GM12878 (cell line): ENCODE data around the gene YY1. TPM values are rescaled to one million over a fixed set of nuclear protein-coding genes. Genes with fewer than 3 reads are reported as not detected.

Experiments
- SMAD5 ChIP-seq: IDR thresholded peaks from 2 replicates; pipeline ENCODE4 v1.6.1; 2016; ENCODE audit warnings: antibody characterized with exemption, low read depth
- polyA plus RNA-seq, 11 experiments: library from polyadenylated mRNA; depleted of rRNA in 4 of 11; unstranded in 6 of 11; stranded (reverse) in 5 of 11; fragments of >200 nt; fragmentation: Nextera tagmentation in 4 of 11; fragmentation: Illumina TruSeq in 1 of 11; extraction: Ambion mirVana in 4 of 11; extraction: Trizol in 1 of 11; gene quantifications; 1 replicate in 1 of 11; 2 replicates in 10 of 11; pipeline versions ENCODE4 v1.2.1 to v1.2.3, GENCODE V29; 2011 to 2016; ENCODE audit warnings: inconsistent platforms in 2 of 11, missing spikeins in 2 of 11, low read depth in 1 of 11
- total RNA-seq, 4 experiments: library from RNA; depleted of rRNA in 3 of 4; stranded (reverse); fragments of >200 nt in 3 of 4; fragmentation: Illumina TruSeq in 1 of 4; extraction: Trizol in 1 of 4; gene quantifications; 2 replicates each; pipeline versions ENCODE4 v1.2.1 to v1.2.3, GENCODE V29; 2013 to 2021
- TF ChIP-seq, protein P1 (sequence below): IDR thresholded peaks from 2 replicates; pipeline ENCODE4 v1.6.1; 2012; ENCODE audit warnings: improper control_type of control experiment, low read depth, low read length; ENCODE audit not compliant: insufficient replicate concordance

YY1 gene
- total and polyA plus RNA-seq, 10 of the 15 experiments (the other 5 are each of a cell fraction or from before 2014, with no cell fraction given): 23.7 to 74.0 (median 39.9) TPM

DNA sequence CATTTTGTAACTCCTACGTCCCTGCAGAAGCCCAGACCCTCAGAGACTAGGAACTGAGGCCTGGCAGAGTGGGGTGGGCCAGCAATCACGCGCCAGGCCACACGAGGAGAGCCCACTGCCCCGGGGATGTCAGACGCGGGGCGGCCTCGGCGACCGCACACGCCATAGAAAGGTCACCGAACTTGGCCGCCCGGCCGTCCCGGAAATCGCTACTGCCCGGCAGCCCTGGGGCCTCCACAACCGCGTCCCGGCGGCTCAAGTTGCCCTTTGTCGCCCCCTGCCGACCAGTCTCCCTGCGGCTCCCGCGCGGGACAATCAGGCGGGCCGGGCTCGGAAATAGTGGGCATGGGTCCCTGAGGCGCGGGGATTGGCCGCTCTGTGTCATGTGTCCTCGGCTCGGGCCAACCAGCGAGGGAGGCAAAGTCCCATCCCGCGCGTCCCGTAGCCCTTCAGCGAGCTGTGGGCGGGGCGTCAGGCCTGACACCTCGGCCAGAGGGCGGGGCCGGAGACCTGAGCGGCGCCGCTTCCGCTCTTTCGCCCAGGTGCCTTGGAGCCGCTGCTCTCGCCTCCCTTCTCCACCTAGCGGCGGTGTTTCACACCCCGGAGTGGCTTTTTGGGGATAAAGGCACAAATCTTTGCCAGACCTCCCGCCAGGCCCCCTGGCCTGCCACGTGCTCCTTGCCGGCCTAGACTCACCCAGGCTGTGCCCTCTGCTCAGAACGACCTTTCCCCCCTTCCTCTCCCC, 46.1 kb upstream of the YY1 start (continued):
- TF ChIP-seq, protein P1, sequence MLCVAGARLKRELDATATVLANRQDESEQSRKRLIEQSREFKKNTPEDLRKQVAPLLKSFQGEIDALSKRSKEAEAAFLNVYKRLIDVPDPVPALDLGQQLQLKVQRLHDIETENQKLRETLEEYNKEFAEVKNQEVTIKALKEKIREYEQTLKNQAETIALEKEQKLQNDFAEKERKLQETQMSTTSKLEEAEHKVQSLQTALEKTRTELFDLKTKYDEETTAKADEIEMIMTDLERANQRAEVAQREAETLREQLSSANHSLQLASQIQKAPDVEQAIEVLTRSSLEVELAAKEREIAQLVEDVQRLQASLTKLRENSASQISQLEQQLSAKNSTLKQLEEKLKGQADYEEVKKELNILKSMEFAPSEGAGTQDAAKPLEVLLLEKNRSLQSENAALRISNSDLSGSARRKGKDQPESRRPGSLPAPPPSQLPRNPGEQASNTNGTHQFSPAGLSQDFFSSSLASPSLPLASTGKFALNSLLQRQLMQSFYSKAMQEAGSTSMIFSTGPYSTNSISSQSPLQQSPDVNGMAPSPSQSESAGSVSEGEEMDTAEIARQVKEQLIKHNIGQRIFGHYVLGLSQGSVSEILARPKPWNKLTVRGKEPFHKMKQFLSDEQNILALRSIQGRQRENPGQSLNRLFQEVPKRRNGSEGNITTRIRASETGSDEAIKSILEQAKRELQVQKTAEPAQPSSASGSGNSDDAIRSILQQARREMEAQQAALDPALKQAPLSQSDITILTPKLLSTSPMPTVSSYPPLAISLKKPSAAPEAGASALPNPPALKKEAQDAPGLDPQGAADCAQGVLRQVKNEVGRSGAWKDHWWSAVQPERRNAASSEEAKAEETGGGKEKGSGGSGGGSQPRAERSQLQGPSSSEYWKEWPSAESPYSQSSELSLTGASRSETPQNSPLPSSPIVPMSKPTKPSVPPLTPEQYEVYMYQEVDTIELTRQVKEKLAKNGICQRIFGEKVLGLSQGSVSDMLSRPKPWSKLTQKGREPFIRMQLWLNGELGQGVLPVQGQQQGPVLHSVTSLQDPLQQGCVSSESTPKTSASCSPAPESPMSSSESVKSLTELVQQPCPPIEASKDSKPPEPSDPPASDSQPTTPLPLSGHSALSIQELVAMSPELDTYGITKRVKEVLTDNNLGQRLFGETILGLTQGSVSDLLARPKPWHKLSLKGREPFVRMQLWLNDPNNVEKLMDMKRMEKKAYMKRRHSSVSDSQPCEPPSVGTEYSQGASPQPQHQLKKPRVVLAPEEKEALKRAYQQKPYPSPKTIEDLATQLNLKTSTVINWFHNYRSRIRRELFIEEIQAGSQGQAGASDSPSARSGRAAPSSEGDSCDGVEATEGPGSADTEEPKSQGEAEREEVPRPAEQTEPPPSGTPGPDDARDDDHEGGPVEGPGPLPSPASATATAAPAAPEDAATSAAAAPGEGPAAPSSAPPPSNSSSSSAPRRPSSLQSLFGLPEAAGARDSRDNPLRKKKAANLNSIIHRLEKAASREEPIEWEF: no peak
- peak; percentile 62; the same call in 1 of the 2 replicates for TF ChIP-seq SMAD5
